ENCODE measurements around the gene CDC14A.

Gene CDC14A

DNA sequence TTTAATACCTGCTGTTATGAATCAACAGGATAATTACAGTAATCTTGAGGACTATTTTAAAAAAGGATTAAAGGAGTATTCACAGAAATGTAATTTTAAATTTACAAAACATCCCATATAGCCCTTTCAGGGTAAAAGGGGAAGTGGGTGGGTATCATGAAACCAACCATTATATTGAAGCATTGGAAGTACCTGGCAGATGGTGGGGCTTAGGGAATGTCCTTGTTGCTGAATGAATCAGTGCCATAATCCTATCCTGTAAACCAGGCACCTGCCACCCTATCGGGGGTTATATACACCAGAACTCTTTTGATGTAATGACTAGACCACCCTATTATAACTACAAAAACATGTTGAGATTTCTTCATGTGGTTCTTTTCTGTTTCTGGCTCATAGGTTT is 30.4 kb downstream of the CDC14A start:
- Histone ChIP-seq H3K4me3 (ENCODE audit: low read depth, low read length) (no peak overlapping the region), H3K4me1 (no peaks in the 10 kb centered on the region), H3K27me3 (no peaks in the 10 kb centered on the region), H3K9me3 (no peaks in the 10 kb centered on the region), H3K36me3 (no peaks in the 10 kb centered on the region; the same call in 1 of the 2 replicates)
- DNase-seq, result no peak
- TF ChIP-seq, protein P1, sequence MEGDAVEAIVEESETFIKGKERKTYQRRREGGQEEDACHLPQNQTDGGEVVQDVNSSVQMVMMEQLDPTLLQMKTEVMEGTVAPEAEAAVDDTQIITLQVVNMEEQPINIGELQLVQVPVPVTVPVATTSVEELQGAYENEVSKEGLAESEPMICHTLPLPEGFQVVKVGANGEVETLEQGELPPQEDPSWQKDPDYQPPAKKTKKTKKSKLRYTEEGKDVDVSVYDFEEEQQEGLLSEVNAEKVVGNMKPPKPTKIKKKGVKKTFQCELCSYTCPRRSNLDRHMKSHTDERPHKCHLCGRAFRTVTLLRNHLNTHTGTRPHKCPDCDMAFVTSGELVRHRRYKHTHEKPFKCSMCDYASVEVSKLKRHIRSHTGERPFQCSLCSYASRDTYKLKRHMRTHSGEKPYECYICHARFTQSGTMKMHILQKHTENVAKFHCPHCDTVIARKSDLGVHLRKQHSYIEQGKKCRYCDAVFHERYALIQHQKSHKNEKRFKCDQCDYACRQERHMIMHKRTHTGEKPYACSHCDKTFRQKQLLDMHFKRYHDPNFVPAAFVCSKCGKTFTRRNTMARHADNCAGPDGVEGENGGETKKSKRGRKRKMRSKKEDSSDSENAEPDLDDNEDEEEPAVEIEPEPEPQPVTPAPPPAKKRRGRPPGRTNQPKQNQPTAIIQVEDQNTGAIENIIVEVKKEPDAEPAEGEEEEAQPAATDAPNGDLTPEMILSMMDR (IDR thresholded peaks at IDR 0.05; ENCODE audit: low read depth, low read length), result no peak

DNA sequence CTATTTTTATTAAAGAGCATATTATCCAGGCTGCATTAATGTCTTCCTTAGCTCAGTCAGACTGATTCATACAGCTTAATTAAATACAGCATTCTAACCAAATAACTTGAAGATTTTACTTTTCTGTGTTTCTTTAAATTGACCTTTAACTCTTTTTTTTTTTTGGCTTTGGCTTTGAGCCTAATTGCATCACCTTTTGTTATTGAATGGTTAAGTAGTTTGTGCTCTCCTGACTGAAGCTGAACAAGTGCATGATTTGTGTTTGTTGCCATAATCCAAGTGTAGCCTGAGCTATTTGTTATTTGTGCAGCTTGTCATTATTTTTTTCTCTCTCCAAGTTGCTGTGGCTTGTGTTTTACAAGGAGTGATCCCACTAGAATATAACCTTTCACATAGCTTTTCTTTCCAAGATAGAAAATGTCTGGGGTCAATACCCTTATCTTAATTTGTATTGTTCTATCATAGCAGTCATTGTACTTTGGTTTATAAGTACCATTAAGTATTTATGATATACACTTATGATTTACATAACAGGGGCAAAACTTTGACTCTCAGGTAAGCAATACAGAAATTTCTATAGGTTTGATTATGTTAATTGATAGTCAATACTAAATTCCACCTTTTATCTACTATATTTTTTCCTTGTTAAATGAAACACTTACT is 31.6 kb downstream of the CDC14A start:
- no peak for DNase-seq
- no peaks in the 10 kb centered on the region for H3K4me1 ChIP-seq

DNA sequence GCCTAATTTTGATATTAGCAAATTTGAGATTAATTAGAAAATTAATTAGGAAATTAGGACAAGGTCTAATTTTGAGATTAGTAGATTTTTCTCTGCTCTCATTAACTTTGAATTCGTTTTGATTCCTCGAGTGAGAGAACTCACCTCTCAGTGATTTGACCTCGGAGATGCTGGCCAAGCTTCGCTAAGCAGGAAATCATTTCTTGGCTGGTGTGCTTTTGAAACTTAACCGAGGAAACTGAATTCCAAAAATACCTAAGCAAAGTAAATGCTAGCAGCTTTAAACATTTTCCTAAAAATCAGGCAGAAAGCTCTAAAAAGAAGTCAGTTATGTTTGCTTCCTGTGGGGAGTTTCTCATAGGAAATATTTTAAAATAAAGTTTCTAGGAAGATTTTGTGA is 34.9 kb downstream of the CDC14A start:
- DNase-seq, result no peak
- TF ChIP-seq, protein P1 (IDR thresholded peaks at IDR 0.05; ENCODE audit: low read depth, low read length), result no peak
- Histone ChIP-seq H3K4me1 (no peaks in the 10 kb centered on the region), H3K4me3 (ENCODE audit: low read depth, low read length) (no peak overlapping the region), H3K36me3 (peaks cover 6% of the 10 kb centered on the region), H3K9me3 (no peaks in the 10 kb centered on the region), H3K27me3 (no peaks in the 10 kb centered on the region)

More for the DNA sequence above, 31.6 kb downstream of the CDC14A start:
- no peaks in the 10 kb centered on the region; the same call in 1 of the 2 replicates for H3K36me3 ChIP-seq
- no peak overlapping the region for H3K4me3 ChIP-seq (ENCODE audit: low read depth, low read length)
- TF ChIP-seq, protein P1 (IDR thresholded peaks at IDR 0.05; ENCODE audit: low read depth, low read length), result no peak
- no peaks in the 10 kb centered on the region for H3K9me3 ChIP-seq
- H3K27me3 ChIP-seq, result no peaks in the 10 kb centered on the region

DNA sequence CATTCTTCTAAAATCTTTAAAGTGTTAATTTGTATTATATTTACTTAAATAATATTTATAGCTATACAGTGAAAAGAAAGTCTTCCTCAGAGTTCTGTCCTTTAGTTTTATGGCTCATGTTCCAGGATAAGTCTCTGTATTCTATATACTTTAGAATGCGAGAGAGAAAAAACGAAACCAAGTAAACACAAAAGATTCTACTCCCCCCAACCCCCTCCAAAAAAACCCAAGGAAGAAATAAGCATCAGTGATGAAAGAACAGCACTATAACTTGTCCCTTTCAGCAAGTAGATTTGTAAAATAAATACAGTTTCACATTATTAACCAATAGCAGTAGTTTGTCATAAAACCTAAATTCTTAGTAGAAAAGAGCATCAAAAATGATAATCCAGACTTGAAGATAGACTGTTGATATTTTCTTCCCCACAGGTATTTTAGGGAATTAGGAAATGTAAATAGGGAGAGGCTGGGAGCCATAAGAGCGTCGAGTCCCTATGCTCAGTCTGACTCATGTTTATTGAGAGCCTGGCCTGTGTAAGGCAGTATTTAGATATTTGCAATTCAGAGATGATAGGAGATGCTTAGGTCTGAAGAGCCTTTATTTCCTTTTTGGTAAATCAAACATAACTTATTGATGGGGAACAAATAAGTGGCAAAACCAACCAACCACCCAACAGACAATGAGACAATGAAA is 35.5 kb downstream of the CDC14A start:
- TF ChIP-seq, protein P1 (IDR thresholded peaks at IDR 0.05; ENCODE audit: low read depth, low read length), result no peak
- Histone ChIP-seq H3K4me3 (ENCODE audit: low read depth, low read length) (no peak overlapping the region), H3K36me3 (peaks cover 6% of the 10 kb centered on the region), H3K9me3 (no peaks in the 10 kb centered on the region), H3K27me3 (no peaks in the 10 kb centered on the region), H3K4me1 (no peaks in the 10 kb centered on the region)
- no peak for DNase-seq

DNA sequence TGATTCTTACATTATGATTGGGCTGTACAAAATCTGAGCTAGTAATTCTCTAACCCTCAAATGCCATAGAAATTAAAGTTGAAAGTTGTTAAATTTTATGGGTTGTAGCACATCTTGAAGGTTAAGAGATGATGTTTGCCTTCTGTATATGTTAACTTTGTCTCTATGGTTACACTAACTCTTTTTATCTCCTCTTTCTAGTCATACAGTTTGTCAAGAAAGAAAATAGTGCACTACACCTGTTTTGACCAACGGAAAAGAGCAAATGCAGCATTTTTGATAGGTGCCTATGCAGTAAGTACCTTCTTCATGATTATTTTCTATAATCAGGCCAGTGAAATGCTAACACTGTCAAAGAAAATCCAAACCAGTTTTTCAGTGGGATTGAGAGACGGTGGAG is 38.2 kb downstream of the CDC14A start:
- DNase-seq, result no peak
- Histone ChIP-seq H3K9me3 (no peaks in the 10 kb centered on the region), H3K4me1 (no peaks in the 10 kb centered on the region), H3K36me3 (peaks cover 6% of the 10 kb centered on the region), H3K4me3 (ENCODE audit: low read depth, low read length) (no peak overlapping the region), H3K27me3 (no peaks in the 10 kb centered on the region)
- TF ChIP-seq, protein P1 (IDR thresholded peaks at IDR 0.05; ENCODE audit: low read depth, low read length), result no peak

DNA sequence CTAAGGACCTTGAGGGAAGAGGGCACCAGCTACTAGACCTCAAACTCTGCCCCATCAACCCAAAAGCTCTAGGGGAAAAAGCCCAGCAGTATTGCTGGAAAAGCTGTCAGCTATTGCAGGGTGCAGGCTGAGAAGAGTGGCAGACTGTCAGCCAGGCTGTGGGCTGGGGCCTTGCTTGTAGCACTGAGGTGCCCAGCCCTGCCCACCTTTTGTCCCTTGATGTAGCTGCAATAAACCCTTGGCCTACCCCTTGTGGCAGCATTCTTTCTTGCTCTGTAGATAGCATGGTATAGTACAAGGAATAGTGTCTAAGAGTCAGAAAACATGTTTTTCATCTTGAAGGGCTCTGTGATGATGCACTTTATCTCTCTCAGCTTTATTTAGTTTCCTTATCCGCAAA is 39.4 kb downstream of the CDC14A start:
- TF ChIP-seq, protein P1 (IDR thresholded peaks at IDR 0.05; ENCODE audit: low read depth, low read length), result no peak
- H3K4me1 ChIP-seq, result no peaks in the 10 kb centered on the region
- H3K27me3 ChIP-seq, result no peaks in the 10 kb centered on the region
- no peak for DNase-seq
- H3K9me3 ChIP-seq, result no peaks in the 10 kb centered on the region
- no peak overlapping the region for H3K4me3 ChIP-seq (ENCODE audit: low read depth, low read length)
- H3K36me3 ChIP-seq, result peaks cover 6% of the 10 kb centered on the region

Measured in BE2C (cell line).